Stimulated activated CD4-positive, alpha-beta T cell treated with anti-CD3 and anti-CD28 coated beads, Interleukin-4, amount 100 ng/mL, for 1 hour (primary cell): Measurements from ENCODE around the gene NKX6-2.
"Not testable (repeated sequence)": the region's sequence is repeated elsewhere in the genome, so short reads cannot be mapped to it uniquely, and the experiment has no call there.

Source experiments
- DNase-seq: peaks from one replicate; pipeline ENCODE4 v3.0.0-alpha.2; 2020

NKX6-2 gene

DNA sequence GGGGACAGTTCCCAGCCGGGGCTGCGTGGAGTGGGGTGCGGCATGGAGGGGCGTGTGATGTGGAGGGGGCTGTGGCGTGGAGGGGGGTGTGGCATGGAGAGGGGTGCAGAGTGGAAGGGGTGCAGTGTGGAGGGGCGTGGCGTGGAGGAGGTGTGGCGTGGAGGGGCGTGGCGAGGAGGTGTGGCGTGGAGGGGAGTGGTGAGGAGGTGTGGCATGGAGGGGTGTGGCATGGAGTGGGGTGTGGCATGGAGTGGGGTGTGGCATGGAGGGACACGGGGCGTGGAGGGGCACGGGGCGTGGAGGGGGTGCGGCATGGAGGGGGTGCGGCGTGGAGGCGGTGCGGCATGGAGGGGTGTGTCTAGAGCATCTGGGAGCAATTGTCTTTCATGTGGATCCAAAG lies 33.6 kb downstream of the NKX6-2 start:
- DNase-seq, result no peak

DNA sequence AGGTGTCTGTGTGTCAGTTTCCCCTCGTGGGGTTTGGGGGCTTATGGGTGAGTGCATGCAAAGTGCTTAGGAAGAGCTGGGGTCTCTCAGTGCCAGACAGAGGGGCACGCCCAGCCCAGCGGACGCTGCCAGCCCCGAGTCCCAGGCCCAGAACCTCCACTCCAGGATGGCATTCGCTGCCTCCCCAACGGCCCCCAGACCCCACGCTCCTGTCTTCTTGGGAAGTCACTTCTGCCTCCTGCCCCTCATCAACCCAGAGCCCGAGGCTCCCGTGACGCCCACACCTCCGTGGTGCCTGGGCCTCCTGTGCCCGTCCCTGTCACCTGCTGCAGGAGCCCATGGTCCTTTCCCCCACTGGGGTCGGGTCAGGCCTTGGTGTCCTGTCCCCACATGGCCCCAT lies 35.0 kb downstream of the NKX6-2 start:
- DNase-seq, result no peak

DNA sequence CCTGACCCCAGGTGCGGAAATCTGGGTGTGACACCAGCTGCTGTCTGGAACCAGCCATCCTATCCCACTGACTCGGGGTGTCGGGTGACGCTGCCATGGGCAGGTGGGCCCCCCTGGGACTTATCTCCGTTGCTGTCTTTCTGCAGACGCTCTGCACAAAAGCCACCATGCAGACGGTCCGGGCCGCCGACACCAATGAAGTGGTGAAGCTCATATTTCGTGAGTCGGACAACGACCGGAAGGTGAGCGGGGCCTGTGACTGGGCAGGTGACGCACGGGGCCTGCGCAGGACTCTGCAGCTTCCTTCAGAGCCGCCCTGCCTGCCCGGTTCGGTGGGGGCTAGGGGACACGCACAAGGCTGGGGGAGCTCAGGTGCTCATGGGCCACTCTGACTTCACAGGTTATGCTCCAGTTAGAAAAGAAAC lies 36.6 kb downstream of the NKX6-2 start:
- DNase-seq, result no peak

GRCh38 chr10:132748545-132749370 lies 37.2 kb downstream of the NKX6-2 start:
- no peak for DNase-seq

- no peak for DNase-seq
Observed at GRCh38 chr10:132748135-132748534, 37.8 kb downstream of the NKX6-2 start.

DNA sequence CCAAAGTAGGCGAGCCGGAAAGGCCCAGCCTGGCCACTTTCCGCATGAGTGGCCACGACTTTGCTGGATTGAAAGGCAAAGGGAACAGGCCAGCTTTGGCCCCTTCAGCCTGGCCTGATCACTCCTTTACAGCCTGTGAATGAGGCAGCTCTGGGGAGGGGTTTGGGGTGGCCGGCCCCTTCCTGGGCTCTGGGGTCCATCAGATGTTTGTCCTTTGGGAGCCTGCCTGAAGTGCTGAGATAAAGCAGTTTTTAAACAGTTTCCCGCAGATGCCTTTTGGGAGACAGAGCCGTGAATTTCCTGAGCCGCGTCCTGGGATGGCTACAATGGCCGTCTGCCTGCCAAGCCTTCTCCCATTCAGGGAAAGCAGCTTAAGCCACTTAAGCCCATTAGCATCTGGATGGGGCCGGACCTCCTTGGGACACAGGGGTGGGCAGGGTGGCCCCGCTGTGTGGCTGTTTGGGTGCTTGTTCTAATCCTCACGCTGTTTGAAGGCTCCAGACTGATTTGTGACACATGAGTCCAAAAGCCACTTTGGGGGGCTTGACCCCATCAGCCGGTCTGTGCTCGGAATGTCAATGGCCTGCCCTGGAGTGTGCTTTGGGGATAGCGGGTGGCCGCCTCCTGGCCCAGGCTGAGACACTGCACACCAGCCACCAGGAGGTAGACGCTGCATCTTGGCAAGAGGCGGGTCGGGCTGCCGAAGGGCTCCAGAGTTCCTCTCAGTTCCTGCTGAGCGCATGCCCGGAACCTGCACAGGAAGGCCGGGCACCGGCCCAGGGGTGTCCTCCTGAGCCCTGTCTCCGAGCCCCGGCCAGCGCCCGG lies 38.9 kb downstream of the NKX6-2 start:
- DNase-seq, result no peak

DNA sequence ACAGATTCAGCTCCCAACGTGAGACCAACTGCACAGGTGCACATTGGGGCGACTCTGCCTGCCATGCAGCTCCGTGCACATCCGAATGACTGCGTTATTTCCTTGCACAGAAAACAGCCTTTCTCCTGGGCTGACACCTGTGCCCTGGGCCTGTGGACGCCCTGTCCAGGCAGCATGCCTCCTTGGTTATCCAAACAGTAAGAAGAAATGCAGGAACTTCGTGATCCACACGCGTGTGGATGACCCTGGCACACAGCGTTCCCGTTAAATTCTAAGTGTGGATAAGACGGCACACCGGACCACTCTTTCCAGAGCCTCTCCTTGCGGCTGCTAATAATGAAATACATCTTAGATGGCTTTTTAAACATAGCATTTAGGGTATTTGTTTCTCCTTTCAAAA lies 39.6 kb downstream of the NKX6-2 start:
- no peak for DNase-seq

- DNase-seq, result no peak
Observed at GRCh38 chr10:132745971-132746370, 40.0 kb downstream of the NKX6-2 start.

DNA sequence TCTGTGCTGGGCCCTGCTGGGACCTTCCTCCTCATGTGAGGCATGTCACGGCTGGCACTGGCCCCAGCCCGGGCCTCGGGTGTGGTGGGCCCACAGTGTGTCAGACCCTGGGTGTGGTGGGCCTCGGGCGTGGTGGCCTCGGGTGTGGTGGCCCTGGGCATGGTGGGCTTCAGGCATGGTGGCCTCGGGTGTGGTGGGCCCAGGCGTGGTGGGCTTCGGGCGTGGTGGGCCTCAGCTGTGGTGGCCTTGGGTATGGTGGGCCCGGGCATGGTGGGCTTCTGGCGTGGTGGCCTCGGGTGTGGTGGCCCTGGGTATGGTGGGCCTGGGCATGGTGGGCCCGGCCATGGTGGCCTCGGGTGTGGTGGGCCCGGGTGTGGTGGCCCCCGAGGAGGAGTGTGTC lies 40.4 kb downstream of the NKX6-2 start:
- DNase-seq, result no peak

GRCh38 chr10:132744839-132745238 lies 41.1 kb downstream of the NKX6-2 start:
- no peak for DNase-seq

DNA sequence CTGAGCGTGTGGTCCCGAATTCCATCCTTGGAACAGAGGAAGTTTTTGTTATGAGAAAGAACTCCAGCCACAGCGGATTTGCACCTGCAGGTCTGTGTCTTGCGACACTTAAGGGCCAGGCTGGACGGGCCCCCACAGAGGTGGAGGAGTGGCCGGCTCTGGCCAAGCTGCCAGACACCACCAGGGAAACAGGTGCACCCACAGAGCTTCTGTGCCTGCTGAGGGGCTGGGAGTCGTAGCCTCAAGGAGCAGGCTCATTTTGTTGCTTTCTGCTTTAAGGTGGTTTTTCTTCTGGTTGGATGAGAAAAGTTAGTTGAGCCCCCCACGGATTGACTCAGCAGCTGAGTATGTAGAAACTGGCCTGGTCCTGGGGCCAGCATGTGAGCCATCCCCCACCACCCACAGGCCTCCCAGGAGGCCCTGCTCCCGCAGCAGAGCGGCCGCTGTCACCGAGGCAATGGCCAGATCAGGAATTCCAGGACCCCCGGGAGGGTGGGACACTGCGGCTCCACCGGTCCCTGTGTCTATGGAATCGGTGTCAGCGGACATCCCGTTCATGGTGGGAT lies 41.9 kb downstream of the NKX6-2 start:
- DNase-seq, result no peak

DNA sequence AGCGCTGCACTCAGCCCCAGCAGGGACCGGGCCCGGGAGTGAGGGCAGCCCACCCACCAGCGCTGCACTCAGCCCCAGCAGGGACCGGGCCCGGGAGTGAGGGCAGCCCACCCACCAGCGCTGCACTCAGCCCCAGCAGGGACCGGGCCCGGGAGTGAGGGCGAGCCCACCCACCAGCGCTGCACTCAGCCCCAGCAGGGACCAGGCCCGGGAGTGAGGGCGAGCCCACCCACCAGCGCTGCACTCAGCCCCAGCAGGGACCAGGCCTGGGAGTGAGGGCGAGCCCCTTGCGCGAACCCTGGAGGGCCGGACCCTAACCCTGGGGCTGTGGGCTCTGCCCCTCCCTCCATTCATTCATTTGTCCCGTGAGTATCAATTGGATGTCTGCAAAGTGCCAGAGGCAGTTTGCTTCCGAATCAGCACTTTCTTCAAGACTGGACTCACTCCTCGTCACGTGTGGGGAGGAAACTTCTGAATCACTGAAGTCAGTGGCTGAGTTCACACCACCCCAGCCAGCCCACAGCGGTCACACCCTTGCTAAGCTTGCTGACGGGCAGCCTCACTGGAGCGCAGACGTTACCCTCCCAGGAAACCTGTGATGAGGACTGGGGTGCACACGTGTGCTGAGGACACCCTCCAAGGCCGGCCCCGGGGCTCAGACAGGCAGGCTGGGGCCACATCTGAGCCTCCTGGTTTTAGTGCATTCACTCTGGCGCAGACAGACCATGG lies 42.6 kb downstream of the NKX6-2 start:
- DNase-seq, result not testable (repeated sequence)

DNA sequence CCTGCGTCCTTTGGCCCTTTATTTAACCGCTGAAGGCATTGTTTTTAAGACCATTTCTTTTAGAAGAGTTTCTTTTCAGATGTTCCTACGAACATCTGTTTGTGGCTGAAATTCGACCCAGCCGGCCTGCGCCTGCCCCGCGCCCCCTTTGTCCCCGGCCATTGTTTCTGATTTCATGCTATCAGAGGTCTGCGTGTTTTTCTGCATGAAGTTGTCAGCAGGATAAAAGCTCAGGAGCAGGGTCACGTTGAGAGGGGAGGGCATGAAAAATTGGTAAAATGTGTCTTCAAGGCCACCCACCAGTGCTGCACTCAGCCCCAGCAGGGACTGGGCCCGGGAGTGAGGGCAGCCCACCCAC lies 43.1 kb downstream of the NKX6-2 start:
- no peak for DNase-seq

GRCh38 chr10:132742167-132742836 lies 43.6 kb downstream of the NKX6-2 start:
- DNase-seq, result no peak

GRCh38 chr10:132740588-132740987 lies 45.4 kb downstream of the NKX6-2 start:
- DNase-seq, result no peak

- no peak for DNase-seq
Observed at GRCh38 chr10:132739225-132739613, 46.7 kb downstream of the NKX6-2 start.

GRCh38 chr10:132738454-132739224 lies 47.3 kb downstream of the NKX6-2 start:
- no peak for DNase-seq

DNA sequence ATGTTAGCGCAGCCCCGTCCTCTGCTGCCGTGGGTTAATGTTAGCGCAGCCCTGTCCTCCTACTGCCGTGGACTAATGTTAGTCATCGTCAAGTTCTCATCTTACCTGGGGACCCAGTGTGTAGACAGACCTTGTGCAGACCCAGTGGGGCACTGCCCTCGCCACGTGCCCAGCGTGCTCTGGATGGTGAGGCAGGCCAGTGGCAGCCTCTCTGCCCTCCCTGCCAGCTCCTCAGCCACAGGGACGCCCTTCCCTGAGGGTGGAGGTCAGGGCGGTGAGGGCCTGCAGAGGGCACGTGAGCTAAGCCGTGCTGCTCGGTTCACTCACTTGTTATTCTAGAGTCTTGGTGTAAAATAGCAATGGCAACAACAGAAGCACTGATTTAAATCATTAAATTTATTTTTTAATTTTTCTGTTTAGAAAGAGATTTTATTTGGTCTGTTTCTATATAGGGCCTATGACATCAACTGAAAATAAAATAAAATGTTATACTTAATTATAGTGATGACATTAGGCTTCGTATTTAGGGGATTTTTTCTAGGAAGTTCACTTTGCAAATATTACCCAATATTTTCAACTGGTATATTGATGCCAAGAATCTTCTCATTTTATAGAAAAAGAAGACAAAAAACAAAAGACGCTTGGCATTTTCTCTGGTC lies 48.4 kb downstream of the NKX6-2 start:
- DNase-seq, result no peak

DNA sequence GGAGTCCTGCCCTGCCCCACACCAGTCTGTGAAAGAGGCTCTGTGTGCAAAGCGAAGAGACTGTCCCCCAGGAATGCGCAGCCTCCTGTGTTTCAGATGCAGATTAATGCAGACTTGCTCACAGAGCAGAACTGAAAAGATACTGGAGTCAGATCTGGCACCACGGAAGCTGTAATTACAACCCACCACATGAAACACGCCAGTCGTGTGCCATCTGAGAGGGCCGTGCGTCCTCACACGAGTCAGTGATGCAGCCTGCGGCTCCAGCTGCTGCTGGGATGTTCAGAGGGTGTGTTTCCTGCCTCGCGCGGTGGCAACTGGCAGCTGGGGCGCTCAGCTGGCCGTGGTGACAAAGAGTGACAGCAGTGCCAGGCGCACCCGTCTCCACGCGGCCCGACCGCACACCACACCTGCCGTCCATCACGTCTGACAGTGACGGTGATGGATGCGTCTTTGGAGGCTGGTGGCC lies 50.0 kb downstream of the NKX6-2 start:
- DNase-seq, result no peak

- DNase-seq, result no peak
Observed at GRCh38 chr10:132735341-132735775, 50.6 kb downstream of the NKX6-2 start.

DNA sequence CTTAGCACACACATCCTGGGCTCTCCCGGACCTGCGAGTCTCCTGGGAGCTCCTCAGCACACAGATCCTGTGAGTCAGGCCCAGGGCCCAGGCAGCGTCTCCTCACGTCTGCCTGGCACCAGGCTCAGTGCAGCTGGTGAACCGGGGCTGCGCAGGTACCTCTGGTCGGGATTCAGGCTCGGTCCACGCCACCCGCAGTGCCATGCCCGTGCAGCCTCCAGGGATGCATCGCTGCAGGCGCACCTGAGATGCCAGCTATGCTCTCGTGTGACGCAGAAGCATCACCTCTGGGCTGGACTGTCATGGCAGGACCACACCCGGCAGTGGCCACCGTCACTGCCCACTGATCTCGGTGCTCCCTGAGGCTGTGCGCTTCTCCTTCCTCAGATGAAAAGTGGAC lies 52.0 kb downstream of the NKX6-2 start:
- DNase-seq, result no peak
